ENCODE data around the gene RPL10A. TPM values are rescaled to one million over a fixed set of nuclear protein-coding genes. Genes with fewer than 3 reads are reported as not detected.

RPL10A gene
- total RNA-seq, 4 donors from 2014 or later, result 323 to 991 (median 649) TPM

DNA sequence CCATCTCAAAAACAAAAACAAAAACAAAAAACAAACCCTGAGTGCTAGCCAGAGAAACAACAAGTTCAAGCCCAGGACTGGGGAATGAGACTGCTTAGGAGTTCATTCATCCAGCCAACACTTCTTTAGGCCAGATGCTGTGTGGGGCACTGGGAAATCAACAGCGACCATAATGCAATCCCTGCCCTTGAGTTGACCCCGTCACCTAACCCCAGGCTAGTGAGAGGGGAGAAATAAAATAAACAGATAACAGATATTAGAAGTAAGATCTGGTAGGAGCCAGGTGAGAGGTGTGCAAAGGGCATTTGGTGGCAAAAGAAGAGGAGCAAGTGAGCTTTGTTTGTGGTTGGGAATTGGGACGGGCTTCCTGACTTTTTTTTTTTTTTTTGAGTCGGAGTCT lies 4.9 kb upstream of the RPL10A start:
- 88 to 93% methylated on average over 4 of the region's 4 CpGs for WGBS, 2 donors (ENCODE audit: low coverage in 1 of 2)
- Histone ChIP-seq H3K4me3 (no peak overlapping the region), H3K4me1 (peaks cover 0 to 6% (median 0%) of the 10 kb centered on the region in 4 donors), H3K27ac (no peak overlapping the region), H3K36me3 (no peaks in the 10 kb centered on the region), H3K9me3 (no peaks in the 10 kb centered on the region), H3K27me3 (no peaks in the 10 kb centered on the region)
- no peak for TF ChIP-seq POLR2AphosphoS5 (IDR thresholded peaks at IDR 0.05)
- no peak for TF ChIP-seq POLR2A (IDR thresholded peaks at IDR 0.05)
- no peak for TF ChIP-seq EP300 (IDR thresholded peaks at IDR 0.05; ENCODE audit: low read depth)
- no peak for TF ChIP-seq CTCF (IDR thresholded peaks at IDR 0.05)
- intact Hi-C loops (cut with DNase I; ENCODE audit: low total_unique reads), result no loop called here
- in situ Hi-C loops (cut with MboI; ENCODE audit: low pct_ligation_motif_present in 1 of 4, low pct_unique_long_range_greater_than_20kb in 1 of 4, low sequenced_read_pairs in 3 of 4), result no loop called here
- no peak for DNase-seq

- H3K27me3 ChIP-seq, result no peaks in the 10 kb centered on the region
- peaks cover 5 to 22% (median 12%) of the 10 kb centered on the region in 4 donors for H3K4me1 ChIP-seq
- 100% methylated on average over 1 of the region's 1 CpG for WGBS, 2 donors (ENCODE audit: low coverage in 1 of 2)
- no peaks in the 10 kb centered on the region for H3K36me3 ChIP-seq
- in situ Hi-C loops (cut with MboI; ENCODE audit: low pct_ligation_motif_present in 1 of 4, low pct_unique_long_range_greater_than_20kb in 1 of 4, low sequenced_read_pairs in 3 of 4), result no loop called here
- H3K4me3 ChIP-seq, result no peak overlapping the region
- no peaks in the 10 kb centered on the region for H3K9me3 ChIP-seq
- no peak for DNase-seq
- no peak overlapping the region for H3K27ac ChIP-seq
- intact Hi-C loops (cut with DNase I; ENCODE audit: low total_unique reads), result no loop called here
- TF ChIP-seq CTCF (IDR thresholded peaks at IDR 0.05) (no peak), EP300 (IDR thresholded peaks at IDR 0.05; ENCODE audit: low read depth) (no peak), POLR2A (IDR thresholded peaks at IDR 0.05) (no peak), POLR2AphosphoS5 (IDR thresholded peaks at IDR 0.05) (no peak)
Observed at GRCh38 chr6:35465646-35466045, 2.6 kb upstream of the RPL10A start.

GRCh38 chr6:35468980-35469750 lies 964 bp downstream of the RPL10A start:
- intact Hi-C loops (cut with DNase I; ENCODE audit: low total_unique reads), result no loop called here
- Histone ChIP-seq H3K4me3 (peak overlapping the region; percentile 68 to 83 (median 76)), H3K36me3 (no peaks in the 10 kb centered on the region), H3K27ac (peak overlapping the region; percentile 88 to 95 (median 92)), H3K27me3 (no peaks in the 10 kb centered on the region), H3K9me3 (no peaks in the 10 kb centered on the region), H3K4me1 (peaks cover 11 to 39% (median 25%) of the 10 kb centered on the region in 4 donors)
- TF ChIP-seq EP300 (IDR thresholded peaks at IDR 0.05; ENCODE audit: low read depth) (no peak), POLR2A (IDR thresholded peaks at IDR 0.05) (no peak), CTCF (IDR thresholded peaks at IDR 0.05) (no peak), POLR2AphosphoS5 (IDR thresholded peaks at IDR 0.05) (no peak)
- WGBS, 2 donors (ENCODE audit: low coverage in 1 of 2), result 3 to 4% methylated on average over 10 to 16 of the region's 37 CpGs
- in situ Hi-C loops (cut with MboI; ENCODE audit: low pct_ligation_motif_present in 1 of 4, low pct_unique_long_range_greater_than_20kb in 1 of 4, low sequenced_read_pairs in 3 of 4), result no loop called here
- DNase-seq, result no peak

DNA sequence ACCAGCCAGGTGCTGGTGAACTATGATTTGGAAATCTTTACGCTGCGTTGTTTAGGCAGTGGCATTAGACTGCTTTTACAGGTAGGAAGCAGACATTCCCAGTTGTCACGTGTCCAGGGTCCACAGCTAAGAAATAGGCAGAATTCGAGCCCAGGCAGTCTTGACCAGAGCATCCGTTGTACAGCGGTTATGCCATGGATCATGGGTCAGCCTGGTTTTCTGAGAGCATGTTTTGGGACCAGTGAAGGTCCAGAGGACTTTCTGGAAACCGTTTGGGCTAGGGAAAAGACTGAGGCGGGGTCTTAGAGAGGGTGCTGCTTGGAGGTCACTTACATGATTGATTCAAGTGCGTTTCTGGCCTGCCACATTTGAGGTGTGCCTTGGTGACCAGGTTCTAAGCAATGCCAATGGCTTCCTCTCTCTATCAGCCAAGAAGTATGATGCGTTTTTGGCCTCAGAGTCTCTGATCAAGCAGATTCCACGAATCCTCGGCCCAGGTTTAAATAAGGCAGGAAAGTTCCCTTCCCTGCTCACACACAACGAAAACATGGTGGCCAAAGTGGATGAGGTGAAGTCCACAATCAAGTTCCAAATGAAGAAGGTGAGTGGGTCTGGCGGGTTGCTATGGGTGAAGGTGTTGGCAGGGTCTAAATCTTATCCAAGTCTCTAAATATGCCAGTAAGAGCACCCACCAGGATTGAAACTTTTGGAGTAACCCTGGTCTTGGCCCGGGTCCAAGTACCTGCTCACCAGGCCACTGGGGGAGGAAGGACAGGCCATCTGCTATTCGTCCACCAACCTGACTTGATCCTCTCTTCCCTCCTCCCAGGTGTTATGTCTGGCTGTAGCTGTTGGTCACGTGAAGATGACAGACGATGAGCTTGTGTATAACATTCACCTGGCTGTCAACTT lies 1.8 kb downstream of the RPL10A start:
- intact Hi-C loops (cut with DNase I; ENCODE audit: low total_unique reads), result no loop called here
- Histone ChIP-seq H3K4me1 (peaks cover 11 to 39% (median 25%) of the 10 kb centered on the region in 4 donors), H3K27me3 (no peaks in the 10 kb centered on the region), H3K27ac (peak overlapping the region; percentile 88 to 95 (median 92)), H3K9me3 (no peaks in the 10 kb centered on the region), H3K4me3 (peak overlapping the region in 3 of 4 donors; percentile 68 to 83 (median 74)), H3K36me3 (peaks cover 0 to 5% (median 0%) of the 10 kb centered on the region in 4 donors)
- 27% methylated on average over 18 of the region's 18 CpGs; no CpG with 5 or more reads in 1 of the 2 donors for WGBS, 2 donors (ENCODE audit: low coverage in 1 of 2)
- DNase-seq, result peak; percentile 55
- in situ Hi-C loops (cut with MboI; ENCODE audit: low pct_ligation_motif_present in 1 of 4, low pct_unique_long_range_greater_than_20kb in 1 of 4, low sequenced_read_pairs in 3 of 4), result no loop called here
- peak; percentile 9 to 54 (median 50) for TF ChIP-seq POLR2AphosphoS5 (IDR thresholded peaks at IDR 0.05)
- no peak for TF ChIP-seq EP300 (IDR thresholded peaks at IDR 0.05; ENCODE audit: low read depth)

Measured in transverse colon (tissue), 4 donors.